ENCODE results near the gene BTN1A1. TPM values are rescaled to one million over a fixed set of nuclear protein-coding genes. Genes with fewer than 3 reads are reported as not detected.
"Not testable (repeated sequence)": the region's sequence is repeated elsewhere in the genome, so short reads cannot be mapped to it uniquely, and the experiment has no call there.

BTN1A1 gene
- total RNA-seq, 2 experiments from 2014 or later: not detected

DNA sequence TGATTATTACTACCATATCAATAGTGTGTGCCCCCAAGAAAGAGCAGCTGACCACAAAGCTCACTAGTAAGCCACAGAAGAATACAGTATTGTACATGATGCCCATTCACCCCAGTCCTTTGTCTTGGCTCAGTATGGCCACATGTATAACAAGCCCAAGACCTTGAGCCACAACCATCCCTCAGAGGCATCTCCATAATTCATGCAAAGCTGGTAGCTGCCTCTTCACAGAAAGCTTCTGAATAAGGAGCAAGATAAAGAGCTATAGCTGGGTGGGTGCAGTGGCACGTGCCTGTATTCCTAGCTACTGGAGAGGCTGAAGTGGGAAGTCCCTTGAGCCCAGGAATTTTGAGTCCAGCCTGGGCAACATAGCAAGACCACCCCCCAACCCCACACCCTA is 4.8 kb upstream of the BTN1A1 start:
- POLR2A ChIA-PET: no interaction called here
- H3K9me3 Mint-ChIP-seq: no peaks in the 10 kb centered on the region

DNA sequence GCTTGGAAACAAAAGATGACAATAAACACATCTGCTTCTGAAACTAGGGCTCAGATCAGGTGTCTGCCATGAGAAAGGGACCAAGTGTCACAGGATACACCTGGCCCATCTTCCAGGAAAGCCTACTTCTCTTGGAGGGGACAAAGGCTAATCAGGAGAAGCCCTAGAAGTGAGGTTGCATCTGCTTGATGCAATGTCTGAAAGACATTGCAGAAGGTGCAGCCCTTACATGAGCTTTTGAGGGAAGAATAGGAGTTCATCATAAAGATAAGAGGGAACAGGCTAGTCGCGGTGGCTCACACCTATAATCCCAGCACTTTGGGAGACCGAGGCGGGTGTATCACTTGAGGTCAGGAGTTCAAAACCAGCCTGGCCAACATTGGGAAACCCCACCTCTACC is 2.5 kb upstream of the BTN1A1 start:
- no peak overlapping the region for H3K27ac Mint-ChIP-seq

More for the DNA sequence above, 4.8 kb upstream of the BTN1A1 start:
- DNase-seq: no peak
- CTCF ChIA-PET: no interaction called here
- no peaks in the 10 kb centered on the region for H3K27me3 Mint-ChIP-seq
- H3K36me3 Mint-ChIP-seq: no peaks in the 10 kb centered on the region
- H3K27ac Mint-ChIP-seq: no peak overlapping the region
- H3K4me3 Mint-ChIP-seq: no peak overlapping the region
- intact Hi-C loops (cut with micrococcal nuclease): no loop called here
- H3K4me1 Mint-ChIP-seq (ENCODE audit: low read depth): peaks cover 10% of the 10 kb centered on the region

DNA sequence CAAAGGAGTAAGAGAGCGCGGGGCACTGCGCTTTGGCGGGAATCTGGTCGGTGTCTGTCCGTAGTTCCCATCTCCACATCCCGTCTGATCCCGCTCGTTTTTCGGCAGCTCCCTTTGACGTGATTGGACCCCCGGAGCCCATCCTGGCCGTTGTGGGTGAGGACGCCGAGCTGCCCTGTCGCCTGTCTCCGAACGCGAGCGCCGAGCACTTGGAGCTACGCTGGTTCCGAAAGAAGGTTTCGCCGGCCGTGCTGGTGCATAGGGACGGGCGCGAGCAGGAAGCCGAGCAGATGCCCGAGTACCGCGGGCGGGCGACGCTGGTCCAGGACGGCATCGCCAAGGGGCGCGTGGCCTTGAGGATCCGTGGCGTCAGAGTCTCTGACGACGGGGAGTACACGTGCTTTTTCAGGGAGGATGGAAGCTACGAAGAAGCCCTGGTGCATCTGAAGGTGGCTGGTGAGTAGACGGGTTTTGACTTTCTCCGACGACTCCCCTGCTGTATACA is 1.4 kb downstream of the BTN1A1 start:
- peaks cover 24% of the 10 kb centered on the region for H3K27me3 Mint-ChIP-seq
- POLR2A ChIA-PET: no interaction called here
- peak; percentile 54 for DNase-seq
- peak overlapping the region; percentile 57 for H3K4me3 Mint-ChIP-seq
- H3K9me3 Mint-ChIP-seq: no peaks in the 10 kb centered on the region
- H3K27ac Mint-ChIP-seq: no peak overlapping the region
- CTCF ChIA-PET: interaction anchor here (1.1 to 1.3 kb wide), 2 partner anchors 81 to 160 kb away, joined by 3 read pairs; no protein-coding TSS in a partner anchor
- H3K36me3 Mint-ChIP-seq: no peaks in the 10 kb centered on the region
- H3K4me1 Mint-ChIP-seq (ENCODE audit: low read depth): peaks cover 13% of the 10 kb centered on the region
- intact Hi-C loops (cut with micrococcal nuclease): no loop called here

More for the DNA sequence above, 2.5 kb upstream of the BTN1A1 start:
- Mint-ChIP-seq H3K36me3 (no peaks in the 10 kb centered on the region), H3K4me3 (no peak overlapping the region), H3K27me3 (peaks cover 17% of the 10 kb centered on the region), H3K9me3 (no peaks in the 10 kb centered on the region), H3K4me1 (ENCODE audit: low read depth) (peaks cover 21% of the 10 kb centered on the region)
- CTCF ChIA-PET: no interaction called here
- POLR2A ChIA-PET: no interaction called here
- DNase-seq: no peak
- intact Hi-C loops (cut with micrococcal nuclease): no loop called here

DNA sequence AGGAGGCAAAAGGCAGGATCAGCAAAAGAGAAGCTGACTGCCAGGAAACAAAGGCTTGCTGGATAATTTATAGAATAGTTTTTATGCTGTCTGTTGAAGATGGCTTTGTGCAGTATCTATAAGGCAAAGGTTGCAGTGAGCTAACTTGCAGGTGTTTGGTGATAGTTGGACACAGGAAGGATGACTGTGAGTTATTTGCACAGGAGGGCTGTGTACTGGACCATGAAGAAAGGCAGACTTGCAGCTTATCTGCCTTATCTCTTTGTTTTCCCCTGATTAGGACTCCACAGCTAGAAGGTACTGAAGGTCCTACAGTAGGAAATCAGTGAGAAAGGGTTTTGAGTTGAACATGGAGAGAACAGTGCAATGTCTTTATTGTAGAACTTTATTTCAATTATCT is 2.1 kb downstream of the BTN1A1 start:
- Mint-ChIP-seq H3K4me3 (peak overlapping the region; percentile 57), H3K27me3 (peaks cover 24% of the 10 kb centered on the region), H3K36me3 (no peaks in the 10 kb centered on the region), H3K4me1 (ENCODE audit: low read depth) (peaks cover 13% of the 10 kb centered on the region), H3K9me3 (no peaks in the 10 kb centered on the region), H3K27ac (no peak overlapping the region)
- ChIA-PET CTCF (interaction anchor here (1.1 to 1.3 kb wide), 2 partner anchors 82 to 161 kb away, joined by 3 read pairs; no protein-coding TSS in a partner anchor), POLR2A (no interaction called here)
- no peak for DNase-seq
- intact Hi-C loops (cut with micrococcal nuclease): no loop called here

DNA sequence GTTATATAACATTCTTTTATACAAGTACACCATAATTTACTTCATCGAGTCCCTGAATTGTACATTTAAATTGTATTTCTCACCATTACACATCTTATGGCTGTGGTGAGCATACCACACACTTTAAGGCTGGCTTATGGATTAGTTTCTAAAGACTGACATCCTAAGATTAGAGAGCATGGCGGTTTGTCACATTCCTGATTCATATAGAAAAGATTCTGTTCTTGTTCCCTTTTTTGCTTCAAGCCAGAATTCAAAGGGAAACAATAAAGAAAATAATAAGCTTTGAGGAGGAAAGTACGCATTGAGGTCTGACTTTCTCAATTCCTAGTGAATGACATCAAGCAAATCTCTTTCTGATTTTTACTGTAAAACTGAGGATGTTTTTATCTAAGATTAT is 2.5 kb downstream of the BTN1A1 start:
- intact Hi-C loops (cut with micrococcal nuclease): no loop called here
- H3K27me3 Mint-ChIP-seq: peaks cover 24% of the 10 kb centered on the region
- peaks cover 13% of the 10 kb centered on the region for H3K4me1 Mint-ChIP-seq (ENCODE audit: low read depth)
- ChIA-PET CTCF (interaction anchor here (1.3 kb wide), 1 partner anchor 161 kb away, joined by 3 read pairs; no protein-coding TSS in a partner anchor), POLR2A (no interaction called here)
- H3K9me3 Mint-ChIP-seq: no peaks in the 10 kb centered on the region
- H3K4me3 Mint-ChIP-seq: no peak overlapping the region
- no peak overlapping the region for H3K27ac Mint-ChIP-seq
- DNase-seq: no peak
- no peaks in the 10 kb centered on the region for H3K36me3 Mint-ChIP-seq

DNA sequence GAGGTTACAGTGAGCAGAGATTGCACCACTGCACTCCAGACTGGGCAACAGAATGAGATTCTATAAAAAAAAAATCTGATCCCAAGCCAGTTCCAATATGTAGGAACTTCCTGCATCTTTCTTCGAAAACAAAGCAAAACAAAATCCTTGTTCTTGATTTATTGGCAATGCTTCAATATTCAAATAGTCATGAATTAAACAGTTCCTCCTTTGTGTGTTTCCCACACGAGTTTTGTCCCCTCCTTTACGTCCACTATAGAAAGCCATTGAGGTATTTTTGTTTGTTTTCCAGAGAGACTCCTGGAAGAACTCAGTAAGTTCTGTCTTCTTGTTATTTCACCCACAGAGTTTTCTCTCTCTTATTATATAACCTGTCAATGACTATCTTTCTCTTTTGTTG is 7.6 kb downstream of the BTN1A1 start:
- no peak overlapping the region for H3K27ac Mint-ChIP-seq
- POLR2A ChIA-PET: no interaction called here
- DNase-seq: no peak
- no peaks in the 10 kb centered on the region for H3K4me1 Mint-ChIP-seq (ENCODE audit: low read depth)
- CTCF ChIA-PET: no interaction called here
- H3K9me3 Mint-ChIP-seq: no peaks in the 10 kb centered on the region
- H3K4me3 Mint-ChIP-seq: no peak overlapping the region
- intact Hi-C loops (cut with micrococcal nuclease): no loop called here
- H3K36me3 Mint-ChIP-seq: no peaks in the 10 kb centered on the region
- peaks cover 7% of the 10 kb centered on the region for H3K27me3 Mint-ChIP-seq

DNA sequence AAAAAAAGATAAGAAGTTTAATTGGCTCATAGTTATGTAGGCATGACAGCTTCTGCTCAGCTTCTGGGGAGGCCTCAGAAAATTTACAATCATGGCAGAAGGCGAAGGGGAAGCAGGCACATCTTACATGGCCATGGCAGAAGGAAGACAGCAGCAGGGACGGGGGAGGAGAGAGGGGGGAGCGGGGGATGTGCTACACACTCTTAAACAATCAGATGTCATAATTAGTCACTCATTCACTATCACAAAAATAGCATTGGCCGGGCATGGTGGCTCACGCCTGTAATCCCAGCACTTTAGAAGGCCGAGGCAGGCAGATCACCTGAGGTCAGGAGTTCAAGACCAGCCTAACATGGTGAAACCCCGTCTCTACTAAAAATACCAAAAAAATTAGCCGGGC is 10.9 kb downstream of the BTN1A1 start:
- DNase-seq; intact Hi-C loops (cut with micrococcal nuclease); H3K9me3 Mint-ChIP-seq; CTCF ChIA-PET; H3K4me1 Mint-ChIP-seq (ENCODE audit: low read depth); POLR2A ChIA-PET; H3K27ac Mint-ChIP-seq; H3K36me3 Mint-ChIP-seq; H3K4me3 Mint-ChIP-seq; H3K27me3 Mint-ChIP-seq: not testable (repeated sequence)

DNA sequence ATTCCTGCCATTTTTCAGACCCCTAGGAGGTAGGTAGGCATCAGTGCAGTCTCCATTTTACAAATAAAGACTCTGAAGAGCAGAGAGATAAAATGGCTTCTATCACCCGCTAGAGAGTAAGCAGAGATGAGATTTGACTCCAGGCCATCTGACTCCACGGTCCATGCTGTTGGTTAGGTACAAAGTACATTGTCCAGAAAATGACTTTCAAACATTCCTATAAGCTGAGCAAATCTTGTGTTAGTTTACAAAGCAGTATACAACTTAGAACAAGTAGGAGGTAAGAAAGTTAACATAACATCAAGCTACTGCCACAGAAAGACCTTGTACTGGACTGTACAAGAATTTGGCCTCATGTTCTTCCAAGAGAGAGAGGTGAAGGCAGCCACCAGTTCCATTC is 14.9 kb downstream of the BTN1A1 start:
- intact Hi-C loops (cut with micrococcal nuclease): no loop called here
- H3K27me3 Mint-ChIP-seq: no peaks in the 10 kb centered on the region
- POLR2A ChIA-PET: no interaction called here
- peaks cover 3% of the 10 kb centered on the region for H3K4me1 Mint-ChIP-seq (ENCODE audit: low read depth)
- H3K9me3 Mint-ChIP-seq: no peaks in the 10 kb centered on the region
- CTCF ChIA-PET: interaction anchor here (0.6 kb wide), 1 partner anchor 170 kb away, joined by 3 read pairs; no protein-coding TSS in a partner anchor
- DNase-seq: no peak
- H3K27ac Mint-ChIP-seq: no peak overlapping the region
- no peaks in the 10 kb centered on the region for H3K36me3 Mint-ChIP-seq
- no peak overlapping the region for H3K4me3 Mint-ChIP-seq

DNA sequence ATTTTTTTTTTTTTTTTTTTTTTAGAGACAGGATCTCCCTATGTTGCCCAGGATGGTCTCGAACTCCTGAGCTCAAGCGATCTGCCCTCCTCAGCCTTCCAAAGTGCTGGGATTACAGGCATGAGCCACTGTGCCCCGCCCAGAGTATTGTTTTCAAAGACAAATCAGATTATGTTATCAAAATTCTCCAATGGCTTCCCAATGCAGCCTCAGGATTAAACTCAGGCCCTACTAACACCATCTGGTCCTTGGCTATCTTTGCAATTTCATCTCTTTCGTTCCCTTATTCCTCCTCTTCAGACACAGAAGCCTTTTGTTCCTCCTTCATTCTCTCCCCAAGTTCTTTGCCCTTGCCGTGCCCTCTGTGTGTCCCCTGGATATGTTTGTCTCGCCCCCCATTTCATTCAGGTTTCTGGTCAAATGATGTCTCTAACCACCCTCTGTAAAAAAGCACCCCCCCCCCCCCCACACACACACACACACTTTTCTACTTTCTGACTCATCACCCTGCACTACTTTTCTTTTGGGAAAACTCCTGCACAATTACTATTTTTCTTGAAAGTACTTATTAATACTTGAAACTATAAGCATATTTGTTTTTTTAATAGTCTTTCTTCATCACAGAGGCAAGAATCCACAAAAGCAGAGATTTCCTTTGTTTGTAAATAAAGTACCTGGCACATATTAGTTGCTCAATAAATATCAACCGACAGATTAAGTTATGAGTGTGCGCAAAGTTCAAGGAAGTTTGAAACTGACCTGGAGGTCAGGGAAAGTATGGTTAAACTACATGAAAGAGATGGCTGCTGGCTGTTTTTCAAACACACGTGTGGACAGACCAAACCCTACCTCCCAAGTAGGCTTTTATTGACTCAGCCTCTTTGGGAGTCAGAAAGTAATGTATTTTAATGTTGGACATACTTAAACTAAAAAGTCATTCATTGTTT is 16.7 kb downstream of the BTN1A1 start:
- no peak overlapping the region for H3K4me3 Mint-ChIP-seq
- CTCF ChIA-PET: interaction anchor here (1.0 kb wide), 1 partner anchor 175 kb away, joined by 3 read pairs; no protein-coding TSS in a partner anchor

DNA sequence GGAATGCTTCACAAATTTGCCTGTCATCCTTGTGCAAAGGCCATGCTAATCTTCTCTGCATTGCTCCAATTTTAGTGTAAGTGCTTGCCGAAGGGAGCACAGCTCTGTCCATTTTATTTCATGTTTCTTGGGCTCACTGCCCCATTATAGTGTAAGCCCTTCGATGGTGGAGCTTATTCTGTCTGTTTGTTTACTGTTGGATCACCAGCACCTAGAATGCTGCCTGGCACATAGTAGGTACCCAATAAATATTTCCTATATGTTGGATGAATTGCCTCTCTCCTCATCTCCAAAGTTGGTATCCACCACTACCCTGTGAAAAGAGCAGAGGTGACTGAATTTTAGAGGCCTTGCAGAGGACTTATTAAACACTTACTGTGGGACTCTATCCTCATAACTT is 19.3 kb downstream of the BTN1A1 start:
- Mint-ChIP-seq H3K9me3 (peaks cover 2% of the 10 kb centered on the region), H3K27me3 (peaks cover 1% of the 10 kb centered on the region), H3K4me3 (no peak overlapping the region), H3K4me1 (ENCODE audit: low read depth) (peaks cover 30% of the 10 kb centered on the region), H3K27ac (no peak overlapping the region), H3K36me3 (peaks cover 1% of the 10 kb centered on the region)
- POLR2A ChIA-PET: interaction anchor here (1.4 kb wide), 1 partner anchor 45 kb away, joined by 4 read pairs; no protein-coding TSS in a partner anchor
- CTCF ChIA-PET: interaction anchor here (1.2 to 2.1 kb wide), 3 partner anchors 10 to 178 kb away, joined by 3 to 9 read pairs (median 4); no protein-coding TSS in a partner anchor
- DNase-seq: no peak
- intact Hi-C loops (cut with micrococcal nuclease): no loop called here

More for the DNA sequence above, 16.7 kb downstream of the BTN1A1 start:
- no peak for DNase-seq
- peaks cover 2% of the 10 kb centered on the region for H3K9me3 Mint-ChIP-seq
- H3K36me3 Mint-ChIP-seq: peaks cover 1% of the 10 kb centered on the region
- peaks cover 1% of the 10 kb centered on the region for H3K27me3 Mint-ChIP-seq
- POLR2A ChIA-PET: no interaction called here
- H3K4me1 Mint-ChIP-seq (ENCODE audit: low read depth): peaks cover 10% of the 10 kb centered on the region
- no peak overlapping the region for H3K27ac Mint-ChIP-seq
- intact Hi-C loops (cut with micrococcal nuclease): no loop called here

DNA sequence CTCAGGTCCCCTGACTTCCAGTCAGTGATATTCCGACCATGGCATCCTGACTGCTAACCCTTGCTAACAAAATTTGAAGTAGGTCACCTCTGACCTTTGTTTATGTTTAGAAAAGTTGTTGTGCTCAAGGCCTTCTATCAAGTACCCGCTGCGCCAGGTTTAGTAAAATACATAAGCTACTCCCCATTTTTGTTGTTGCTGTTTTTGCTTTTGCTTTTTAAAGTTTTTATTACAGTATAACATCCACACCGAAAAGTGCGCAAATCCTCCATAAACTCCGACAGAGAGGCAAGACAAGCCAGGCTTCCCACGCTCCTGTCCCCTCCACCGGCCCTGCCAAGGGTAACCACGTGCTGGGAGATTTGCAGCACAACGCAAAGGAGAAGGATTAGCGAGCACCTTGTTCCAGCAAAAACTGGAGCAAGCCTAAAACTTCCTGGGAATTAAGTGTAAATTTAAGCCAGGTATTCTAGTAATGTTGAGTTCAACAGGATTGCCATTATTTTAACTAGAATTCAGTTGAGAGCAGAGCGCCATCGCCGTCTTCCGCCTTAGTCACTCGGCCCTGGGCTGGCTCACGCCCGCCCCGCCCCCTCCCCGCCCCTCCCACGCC is 20.2 kb downstream of the BTN1A1 start:
- Mint-ChIP-seq H3K4me1 (ENCODE audit: low read depth) (peaks cover 30% of the 10 kb centered on the region), H3K9me3 (peaks cover 2% of the 10 kb centered on the region), H3K4me3 (peak overlapping the region; percentile 68), H3K27ac (peak overlapping the region; percentile 86), H3K36me3 (peaks cover 1% of the 10 kb centered on the region), H3K27me3 (peaks cover 1% of the 10 kb centered on the region)
- no peak for DNase-seq
- intact Hi-C loops (cut with micrococcal nuclease): no loop called here
- ChIA-PET CTCF (interaction anchor here (1.1 to 2.1 kb wide), 5 partner anchors 13 to 179 kb away, joined by 3 to 9 read pairs (median 5); partner anchors contain the start of gene HMGN4), POLR2A (interaction anchor here (0.6 to 1.1 kb wide), 2 partner anchors 46 to 287 kb away, joined by 3 read pairs; no protein-coding TSS in a partner anchor)

Data from activated CD4-positive, alpha-beta memory T cell treated with anti-CD3 and anti-CD28 coated beads for 36 hours (primary cell).